Measurements from ENCODE around the gene DDTL.

DNA sequence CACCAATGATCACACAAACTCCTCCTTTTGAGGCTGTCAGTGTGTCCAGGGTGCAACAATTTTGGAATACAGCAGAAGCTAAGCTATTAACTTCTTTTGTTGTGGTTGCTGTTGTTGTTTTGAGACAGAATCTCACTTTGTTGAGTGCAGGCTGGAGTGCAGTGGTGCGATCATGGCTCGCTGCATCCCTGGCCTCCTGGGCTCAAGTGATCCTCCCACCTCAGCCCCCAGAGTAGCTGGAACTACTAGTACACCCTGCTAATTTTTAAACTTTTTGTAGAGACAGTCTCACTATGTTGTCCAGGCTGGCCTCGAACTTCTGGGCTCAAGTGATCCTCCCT lies 27.7 kb upstream of the DDTL start:
- TF ChIP-seq, protein P1, sequence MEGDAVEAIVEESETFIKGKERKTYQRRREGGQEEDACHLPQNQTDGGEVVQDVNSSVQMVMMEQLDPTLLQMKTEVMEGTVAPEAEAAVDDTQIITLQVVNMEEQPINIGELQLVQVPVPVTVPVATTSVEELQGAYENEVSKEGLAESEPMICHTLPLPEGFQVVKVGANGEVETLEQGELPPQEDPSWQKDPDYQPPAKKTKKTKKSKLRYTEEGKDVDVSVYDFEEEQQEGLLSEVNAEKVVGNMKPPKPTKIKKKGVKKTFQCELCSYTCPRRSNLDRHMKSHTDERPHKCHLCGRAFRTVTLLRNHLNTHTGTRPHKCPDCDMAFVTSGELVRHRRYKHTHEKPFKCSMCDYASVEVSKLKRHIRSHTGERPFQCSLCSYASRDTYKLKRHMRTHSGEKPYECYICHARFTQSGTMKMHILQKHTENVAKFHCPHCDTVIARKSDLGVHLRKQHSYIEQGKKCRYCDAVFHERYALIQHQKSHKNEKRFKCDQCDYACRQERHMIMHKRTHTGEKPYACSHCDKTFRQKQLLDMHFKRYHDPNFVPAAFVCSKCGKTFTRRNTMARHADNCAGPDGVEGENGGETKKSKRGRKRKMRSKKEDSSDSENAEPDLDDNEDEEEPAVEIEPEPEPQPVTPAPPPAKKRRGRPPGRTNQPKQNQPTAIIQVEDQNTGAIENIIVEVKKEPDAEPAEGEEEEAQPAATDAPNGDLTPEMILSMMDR (IDR thresholded peaks at IDR 0.05) = no peak
- no peak for TF ChIP-seq EP300 (IDR thresholded peaks at IDR 0.05)
- no peak for TF ChIP-seq POLR2A (IDR thresholded peaks at IDR 0.05)
